HG02763 (cell line): ENCODE results near the gene DOP1B.

ENCODE experiments used
- ATAC-seq: cut with Tn5 transposase; IDR thresholded peaks from one replicate; pipeline ENCODE4 v1.9.1; 2021; ENCODE audit warnings: mild to moderate bottlenecking, moderate library complexity; ENCODE audit not compliant: unreplicated experiment

The DOP1B gene

DNA sequence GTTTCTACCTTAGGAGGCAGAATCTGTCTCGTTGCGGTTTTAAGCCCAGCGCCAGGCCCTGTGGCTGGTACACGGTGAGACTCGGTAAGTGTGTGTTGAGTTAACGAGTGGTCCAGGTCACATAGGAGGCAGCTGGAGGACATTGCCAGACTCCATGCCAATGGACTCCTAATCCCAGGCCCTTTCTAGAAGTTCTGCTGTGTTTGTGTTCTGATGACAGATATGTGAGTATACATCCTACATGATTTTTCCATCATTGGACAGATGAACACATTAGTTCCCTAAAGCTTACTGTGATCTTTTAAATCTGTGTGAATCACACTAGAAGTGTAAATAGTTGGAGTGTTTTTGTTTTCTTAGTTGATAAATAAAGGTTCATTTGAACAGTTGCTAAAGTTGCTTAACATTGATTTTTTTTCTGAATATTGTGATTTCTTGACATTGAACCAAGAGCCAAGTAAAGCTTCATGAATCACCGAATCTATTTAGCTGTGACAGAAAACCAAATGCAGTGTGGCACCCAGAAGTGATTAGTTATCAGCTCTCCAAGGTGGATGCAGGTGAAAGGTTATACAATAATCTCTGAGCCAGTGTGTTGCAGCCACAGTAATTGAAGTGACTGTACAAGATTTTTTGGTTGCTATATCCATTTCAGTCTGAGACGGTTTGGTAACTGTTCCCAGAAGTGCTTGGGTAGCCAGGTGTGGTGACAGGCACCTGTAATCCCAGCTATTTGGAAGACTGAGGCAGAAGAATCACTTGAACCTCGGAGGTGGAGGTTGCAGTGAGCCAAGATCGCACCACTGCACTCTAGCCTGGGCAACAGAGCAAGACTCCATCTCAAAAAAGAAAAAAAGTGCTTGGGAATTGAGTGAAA lies 46.3 kb downstream of the DOP1B start:
- ATAC-seq, result no peak

DNA sequence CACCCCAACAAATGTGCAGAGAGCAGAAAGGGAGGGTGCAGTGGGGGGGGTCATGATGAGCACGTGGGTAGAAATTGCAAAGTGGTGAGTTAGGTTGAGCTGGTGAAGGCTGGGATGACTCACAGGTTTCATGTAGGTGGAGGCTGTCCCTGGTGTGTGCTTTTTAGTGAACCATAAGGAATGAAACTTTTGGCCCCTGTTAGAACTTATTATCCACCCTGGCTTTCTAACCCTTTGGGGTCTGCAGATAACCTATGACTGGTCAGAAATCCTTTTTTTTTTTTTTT lies 46.9 kb downstream of the DOP1B start:
- peak; percentile 42 for ATAC-seq

DNA sequence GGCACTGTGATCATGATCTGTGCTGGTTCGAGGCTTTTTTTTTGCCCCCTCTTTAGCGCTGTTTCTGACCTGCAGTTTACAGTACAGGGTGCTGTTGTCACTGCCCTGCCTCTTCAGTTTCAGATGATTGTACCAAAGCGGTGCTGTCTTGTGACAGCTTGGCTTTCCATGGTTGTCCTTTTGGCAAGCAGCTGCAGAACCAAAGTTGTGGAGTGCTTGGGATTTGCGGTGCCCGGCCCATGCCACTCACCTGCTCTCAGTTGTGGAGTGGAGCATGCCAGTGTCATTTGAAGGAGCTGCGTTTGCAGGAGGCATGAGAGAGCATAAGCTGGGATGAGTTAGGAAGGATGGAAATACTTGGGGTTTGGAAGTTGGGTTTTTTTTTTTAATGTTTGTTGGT lies 48.4 kb downstream of the DOP1B start:
- no peak for ATAC-seq

DNA sequence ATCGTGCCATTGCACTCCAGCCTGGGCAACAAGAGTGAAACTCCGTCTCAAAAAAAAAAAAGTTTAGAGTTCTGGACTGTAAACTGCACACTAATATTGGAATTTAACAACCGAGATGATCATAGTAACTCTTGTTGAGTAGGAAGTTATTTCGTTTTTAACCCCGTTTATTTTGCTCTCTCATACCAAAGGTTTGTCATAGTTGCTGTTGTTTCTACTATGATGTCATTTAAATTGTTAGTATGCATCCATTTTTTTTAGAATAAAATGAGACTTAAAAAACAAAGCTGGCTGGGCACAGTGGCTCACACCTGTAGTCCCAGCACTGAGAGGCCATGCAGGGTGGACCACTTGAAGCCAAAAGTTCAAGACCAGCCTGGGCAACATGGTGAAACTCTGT lies 49.3 kb downstream of the DOP1B start:
- ATAC-seq, result no peak
